SU-DHL-6 (cell line): ENCODE measurements around the gene GCNT4.

Experiments
- H2AFZ ChIP-seq: fragments of 200-600 bp; sonication (generic); 2 replicates; pipeline ENCODE4 v1.6.1; 2014; ENCODE audit warnings: low read depth, mild to moderate bottlenecking, moderate library complexity, mixed read lengths, antibody characterized with exemption, low read length; ENCODE audit not compliant: severe bottlenecking
- H3F3A ChIP-seq: fragments of 200-600 bp; shearing (Covaris generic); 2 replicates; pipeline ENCODE4 v1.6.0; 2016; ENCODE audit warnings: antibody characterized with exemption, mild to moderate bottlenecking; ENCODE audit not compliant: insufficient read depth
- H3K27ac ChIP-seq: fragments of 200-600 bp; sonication (generic); 2 replicates; pipeline ENCODE4 v1.5.1; 2016; ENCODE audit warnings: low read depth, mild to moderate bottlenecking, low read length, moderate library complexity, mixed read lengths
- H3K27me3 ChIP-seq: fragments of 200-600 bp; sonication (generic), shearing (Covaris generic); 2 replicates; pipeline ENCODE4 v1.6.0; 2014; ENCODE audit warnings: mild to moderate bottlenecking, low read length
- H3K36me3 ChIP-seq: fragments of 200-600 bp; sonication (generic); 2 replicates; pipeline ENCODE4 v1.6.1; 2014; ENCODE audit warnings: mild to moderate bottlenecking, low read length, mixed read lengths
- H3K4me2 ChIP-seq: fragments of 300-600, 200-600 bp; shearing (Covaris generic), sonication (generic); 2 replicates; pipeline ENCODE4 v1.6.0; 2014; ENCODE audit warnings: low read length, low read depth, mild to moderate bottlenecking; ENCODE audit not compliant: poor library complexity, severe bottlenecking
- H3K4me3 ChIP-seq: fragments of 200-600 bp; sonication (generic); 2 replicates; pipeline ENCODE4 v1.5.1; 2014; ENCODE audit warnings: antibody characterized with exemption, low read length, mild to moderate bottlenecking, mixed read lengths; ENCODE audit not compliant: insufficient read depth, poor library complexity, severe bottlenecking
- H3K79me2 ChIP-seq: fragments of 200-600 bp; sonication (generic); 2 replicates; pipeline ENCODE4 v1.6.1; 2014; ENCODE audit warnings: mild to moderate bottlenecking, low read length, moderate library complexity; ENCODE audit not compliant: insufficient read depth
- H3K9ac ChIP-seq: fragments of 200-600 bp; sonication (generic); 2 replicates; pipeline ENCODE4 v1.7.0; 2014; ENCODE audit warnings: mild to moderate bottlenecking, low read length
- H3K9me2 ChIP-seq: fragments of 200-600 bp; sonication (generic); replicated peaks from 2 replicates; pipeline ENCODE4 v1.6.1; 2014; ENCODE audit warnings: low read length; ENCODE audit not compliant: insufficient read depth
- H3K9me3 ChIP-seq: fragments of 200-600 bp; sonication (generic); 2 replicates; pipeline ENCODE4 v1.6.1; 2014; ENCODE audit warnings: low read length, mixed read lengths; ENCODE audit not compliant: insufficient read depth
- H4K20me1 ChIP-seq: fragments of 200-600 bp; sonication (generic); 2 replicates; pipeline ENCODE4 v1.6.1; 2014; ENCODE audit warnings: low read depth, mild to moderate bottlenecking, antibody characterized with exemption, low read length, moderate library complexity, mixed read lengths
- CTCF ChIP-seq: fragments of 200-600 bp; sonication (generic); IDR thresholded peaks from one replicate; pipeline ENCODE4 v1.5.1; 2017; ENCODE audit warnings: antibody characterized with exemption, mild to moderate bottlenecking, low read length, moderate library complexity; ENCODE audit not compliant: insufficient read depth, poor library complexity, severe bottlenecking
- EZH2phosphoT487 ChIP-seq: fragments of 200-600 bp; sonication (generic), shearing (Covaris generic); conservative IDR thresholded peaks from 2 replicates; pipeline ENCODE4 v1.6.1; 2018; ENCODE audit warnings: mild to moderate bottlenecking, antibody characterized with exemption, low read length, moderate library complexity, mixed read lengths

GCNT4 gene

GRCh38 chr5:75046366-75047142 is 5.8 kb downstream of the GCNT4 start:
- Histone ChIP-seq H3K79me2 (no peaks in the 10 kb centered on the region), H3F3A (no peaks in the 10 kb centered on the region), H3K9me2 (no peaks in the 10 kb centered on the region), H4K20me1 (no peaks in the 10 kb centered on the region), H3K27ac (no peak overlapping the region), H3K27me3 (no peaks in the 10 kb centered on the region), H2AFZ (no peak overlapping the region), H3K9me3 (0 out of 2 replicates have a peak, but pooled peaks cover 3% of the 10 kb centered on the region), H3K9ac (no peak overlapping the region), H3K4me3 (no peak overlapping the region), H3K36me3 (no peaks in the 10 kb centered on the region), H3K4me2 (no peak overlapping the region)
- no peak for TF ChIP-seq EZH2phosphoT487
- no peak for TF ChIP-seq CTCF

- Histone ChIP-seq H3F3A (no peaks in the 10 kb centered on the region), H3K27me3 (no peaks in the 10 kb centered on the region), H3K4me2 (no peak overlapping the region), H2AFZ (no peak overlapping the region), H3K36me3 (no peaks in the 10 kb centered on the region), H3K9me3 (0 out of 2 replicates have a peak, but pooled peaks cover 3% of the 10 kb centered on the region), H3K27ac (no peak overlapping the region), H3K4me3 (no peak overlapping the region), H3K79me2 (no peaks in the 10 kb centered on the region), H4K20me1 (no peaks in the 10 kb centered on the region), H3K9ac (no peak overlapping the region), H3K9me2 (no peaks in the 10 kb centered on the region)
- no peak for TF ChIP-seq CTCF
- TF ChIP-seq EZH2phosphoT487: no peak
Observed at GRCh38 chr5:75045071-75045470, 7.3 kb downstream of the GCNT4 start.

GRCh38 chr5:75044406-75044805 is 8.0 kb downstream of the GCNT4 start:
- no peaks in the 10 kb centered on the region for H4K20me1 ChIP-seq
- no peaks in the 10 kb centered on the region for H3K36me3 ChIP-seq
- H3K27ac ChIP-seq: no peak overlapping the region
- 0 out of 2 replicates have a peak, but pooled peaks cover 3% of the 10 kb centered on the region for H3K9me3 ChIP-seq
- TF ChIP-seq CTCF (no peak), EZH2phosphoT487 (no peak)
- no peak overlapping the region for H3K4me2 ChIP-seq
- H3K9ac ChIP-seq: no peak overlapping the region
- H3K9me2 ChIP-seq: no peaks in the 10 kb centered on the region
- no peaks in the 10 kb centered on the region for H3F3A ChIP-seq
- H2AFZ ChIP-seq: no peak overlapping the region
- no peak overlapping the region for H3K4me3 ChIP-seq
- no peaks in the 10 kb centered on the region for H3K27me3 ChIP-seq
- no peaks in the 10 kb centered on the region for H3K79me2 ChIP-seq
